Right renal cortex interstitium (tissue), 3 donors: ENCODE measurements around the gene CDK11A. TPM values are rescaled to one million over a fixed set of nuclear protein-coding genes. Genes with fewer than 3 reads are reported as not detected.
A peak's percentile ranks its signal among the peaks of the same experiment; 100 is the strongest.
"Not testable (repeated sequence)": the region's sequence is repeated elsewhere in the genome, so short reads cannot be mapped to it uniquely, and the experiment has no call there.

Experiments used
- DNase-seq, 3 donors: peaks; one replicate each; pipeline ENCODE4 v3.0.0-alpha.2; 2013; ENCODE audit warnings: low read depth in 3 of 3, low spot score in 2 of 3
- polyA plus RNA-seq, 3 donors: library from polyadenylated mRNA; unstranded; fragments of 120-200 nt; gene quantifications; one replicate each; pipeline ENCODE4 v1.2.1, GENCODE V29; 2013; ENCODE audit not compliant: insufficient read length in 3 of 3

The CDK11A gene
- polyA plus RNA-seq, 3 donors, result 20.4 to 25.8 (median 24.5) TPM

DNA sequence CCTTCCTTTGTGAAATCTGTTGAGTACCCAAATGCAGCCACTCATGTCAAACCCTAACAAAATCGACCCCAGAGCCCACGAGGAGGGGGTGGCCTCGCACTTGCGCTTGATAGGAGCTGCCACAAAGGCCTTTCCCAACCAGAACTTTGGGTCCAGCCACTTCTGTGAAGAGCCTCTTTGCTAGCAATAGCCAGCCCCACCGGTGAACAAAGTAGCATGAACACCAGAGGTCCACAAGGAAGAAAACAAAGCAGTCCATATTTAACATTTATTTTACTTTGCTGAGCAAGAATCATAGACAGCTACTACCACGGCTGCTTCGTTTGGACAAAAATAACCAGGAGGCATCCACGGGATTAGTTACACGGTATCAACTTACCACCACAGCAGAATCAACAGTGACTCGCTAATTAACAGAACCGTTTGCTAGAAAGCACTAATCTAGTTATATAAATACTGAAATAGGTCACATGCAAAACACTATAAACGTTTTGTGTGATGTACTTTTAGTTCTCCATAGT is 3.0 kb upstream of the CDK11A start:
- not testable (repeated sequence) for DNase-seq

DNA sequence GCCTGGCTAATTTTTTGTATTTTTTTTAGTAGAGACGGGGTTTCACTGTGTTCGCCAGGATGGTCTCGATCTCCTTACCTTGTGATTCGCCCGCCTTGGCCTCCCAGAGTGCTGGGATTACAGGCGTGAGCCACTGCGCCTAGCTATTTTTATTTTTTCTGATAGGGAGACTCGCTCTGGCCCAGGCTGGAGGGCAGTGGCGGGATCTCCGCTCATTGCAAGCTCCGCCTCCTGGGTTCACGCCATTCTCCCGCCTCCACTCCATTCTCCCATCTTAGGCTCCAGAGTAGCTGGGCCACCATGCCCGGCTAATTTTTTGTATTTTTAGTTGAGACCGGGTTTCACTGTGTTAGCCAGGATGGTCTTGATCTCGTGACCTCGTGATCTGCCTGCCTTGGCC is 1.9 kb upstream of the CDK11A start:
- not testable (repeated sequence) for DNase-seq

DNA sequence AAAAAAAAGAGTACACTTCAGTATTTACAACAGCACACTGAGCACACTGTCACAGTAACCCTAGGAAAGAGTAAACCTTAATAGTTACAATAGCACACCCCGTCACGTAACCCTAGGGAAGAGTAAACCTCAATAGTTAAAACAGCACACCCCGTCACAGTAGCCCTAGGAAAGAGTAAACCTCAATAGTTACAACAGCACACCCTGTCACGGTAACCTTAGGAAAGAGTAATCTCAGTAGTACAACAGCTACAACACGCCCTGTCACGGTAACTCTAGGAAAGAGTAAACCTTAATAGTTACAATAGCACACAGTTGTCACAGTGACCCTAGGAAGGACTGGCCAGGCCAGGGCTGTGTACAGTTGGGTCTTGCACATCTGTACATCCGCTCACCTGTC is 3.0 kb downstream of the CDK11A start:
- DNase-seq, result no peak

DNA sequence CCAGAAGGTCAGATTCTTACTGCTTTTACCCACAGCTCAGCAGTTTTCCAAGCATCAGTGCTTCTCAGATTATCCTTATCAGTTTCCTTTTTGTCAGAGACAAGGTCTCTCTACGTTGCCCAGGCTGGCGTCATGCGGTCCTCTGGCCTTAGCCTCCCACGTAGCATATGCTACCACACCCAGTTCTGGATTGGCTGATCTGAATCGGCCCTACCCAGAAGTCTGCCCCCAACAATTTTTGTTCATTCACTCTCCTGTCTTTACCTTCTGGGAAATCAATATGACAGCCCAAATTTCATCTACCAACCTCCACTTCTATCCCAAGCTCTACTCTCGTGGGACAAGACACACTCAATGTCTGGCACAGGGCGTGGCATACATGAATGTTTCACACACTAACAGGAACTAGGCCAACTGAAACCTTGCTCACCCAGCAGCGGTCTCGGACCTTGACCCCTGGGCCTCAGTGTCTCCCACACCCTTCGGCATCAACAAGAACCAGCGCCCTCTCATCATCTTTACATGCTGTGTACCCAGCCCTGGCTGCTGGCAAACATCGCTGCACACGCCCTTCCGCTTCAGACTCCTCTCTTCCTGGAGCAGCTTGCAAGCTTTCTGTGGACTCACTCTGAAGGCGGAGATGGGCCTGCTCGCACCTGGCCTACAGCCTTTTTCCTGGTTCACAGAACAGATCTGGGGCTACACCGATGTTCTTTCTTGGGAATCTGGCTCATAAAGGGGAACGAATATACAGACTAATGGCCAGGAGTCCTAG is 8.9 kb downstream of the CDK11A start:
- not testable (repeated sequence) for DNase-seq

DNA sequence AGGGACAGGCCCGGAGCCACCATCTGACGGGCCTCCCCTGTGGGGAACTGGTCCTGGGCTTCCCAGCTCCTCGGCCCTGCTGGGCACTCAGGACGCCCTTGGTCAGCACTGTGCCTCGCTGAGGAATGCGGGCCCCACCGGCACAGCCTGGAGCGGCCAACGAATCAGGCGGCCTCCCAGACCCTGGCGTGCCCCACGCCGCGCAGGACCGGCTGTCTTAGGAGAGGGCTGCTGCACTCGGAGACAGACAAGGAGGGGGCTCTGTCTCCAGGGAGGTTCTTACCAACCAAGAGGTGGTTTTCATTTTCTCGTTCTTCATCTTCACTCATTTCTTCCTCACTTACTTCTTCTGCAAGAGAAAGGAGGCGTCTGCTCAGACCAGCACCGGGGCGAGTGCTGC is 16.3 kb downstream of the CDK11A start:
- DNase-seq, result not testable (repeated sequence)

DNA sequence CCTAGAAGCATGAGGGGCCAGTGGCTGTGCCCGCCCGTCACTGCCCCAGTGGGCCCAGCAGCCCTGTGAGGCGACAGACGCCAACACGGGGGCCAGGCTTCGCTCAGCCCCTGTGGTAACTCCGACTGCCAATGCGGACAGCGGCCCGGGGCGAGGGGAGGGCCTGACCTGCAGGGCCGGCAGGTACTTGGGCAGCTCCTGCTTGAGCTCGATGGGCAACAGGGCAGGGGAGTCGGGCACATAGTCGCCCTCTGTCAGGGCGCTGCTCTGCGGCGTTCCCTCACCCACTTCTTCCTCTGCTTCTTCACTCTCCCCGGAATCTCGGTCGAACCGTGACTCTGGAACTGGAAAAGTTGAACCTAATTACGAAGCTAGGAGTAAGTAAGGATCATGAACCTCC is 16.9 kb downstream of the CDK11A start:
- not testable (repeated sequence) for DNase-seq

DNA sequence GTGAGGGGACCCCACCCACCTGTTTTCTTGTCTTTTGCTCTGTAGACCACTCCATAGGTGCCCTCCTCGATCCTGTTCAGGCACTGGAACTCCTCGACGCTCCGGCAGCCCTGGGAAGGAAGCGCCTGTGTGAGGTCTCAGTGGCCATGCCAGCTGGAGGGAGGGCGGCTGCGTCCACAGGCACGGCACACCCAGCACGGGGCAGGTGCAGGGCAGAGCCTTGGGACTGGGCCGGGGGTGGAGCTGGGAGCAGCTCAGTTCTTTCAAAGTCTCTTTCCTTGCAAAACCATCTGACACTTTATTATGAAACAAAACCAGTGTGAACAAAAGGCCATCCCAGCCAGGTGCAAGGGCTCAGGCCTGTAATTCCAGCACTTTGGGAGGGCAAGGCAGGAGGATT is 18.5 kb downstream of the CDK11A start:
- DNase-seq, result not testable (repeated sequence)

DNA sequence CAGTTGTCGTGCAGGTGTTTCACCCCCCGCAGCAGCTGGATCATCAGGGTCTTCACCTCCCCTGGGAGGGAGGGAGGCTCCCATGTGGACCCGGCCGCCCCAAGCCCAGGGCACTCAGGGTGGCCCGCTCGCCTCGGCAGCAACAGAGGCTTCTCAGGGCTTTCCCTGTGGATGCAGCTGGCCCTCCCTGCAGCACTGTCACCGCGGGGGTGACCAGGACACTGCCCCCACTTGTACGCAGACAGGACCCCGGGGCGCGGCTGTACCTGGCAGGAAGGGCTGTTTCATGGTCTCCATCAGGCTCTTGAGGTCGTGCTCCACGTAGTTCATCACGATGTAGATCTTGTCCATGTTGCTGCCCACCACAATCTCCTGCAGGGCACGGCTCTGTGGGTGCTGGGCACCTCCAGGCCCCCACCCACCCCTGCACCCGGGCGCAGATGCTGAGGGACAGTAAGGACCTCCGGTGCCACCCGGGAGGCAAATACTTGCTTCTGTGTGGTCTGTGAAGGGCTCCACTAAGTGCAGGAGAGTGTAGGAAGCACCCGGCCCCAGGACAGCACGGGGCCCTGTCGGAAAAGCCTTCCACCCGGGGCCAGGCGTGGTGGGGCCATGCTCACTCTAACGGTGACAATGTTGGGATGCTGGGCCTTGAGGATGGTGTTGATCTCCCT is 19.7 kb downstream of the CDK11A start:
- not testable (repeated sequence) for DNase-seq

DNA sequence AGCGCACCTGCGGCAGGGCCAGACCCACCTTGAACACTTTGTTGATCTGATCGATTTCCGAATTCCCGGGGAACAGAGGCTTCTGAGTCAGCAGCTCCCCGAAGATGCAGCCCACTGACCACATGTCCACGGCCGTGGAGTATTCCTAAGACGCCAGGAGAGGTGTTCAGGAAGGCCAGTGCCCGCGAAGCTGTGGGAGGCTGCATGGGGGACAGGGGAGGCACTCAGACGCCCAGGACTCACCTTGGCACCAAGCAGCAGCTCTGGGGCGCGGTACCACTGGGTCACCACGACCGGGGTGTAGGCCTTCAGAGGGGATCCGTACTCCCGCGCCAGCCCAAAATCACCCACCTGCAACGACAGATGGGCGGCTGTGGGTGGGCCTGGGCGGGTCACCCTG is 20.4 kb downstream of the CDK11A start:
- DNase-seq, result no peak

DNA sequence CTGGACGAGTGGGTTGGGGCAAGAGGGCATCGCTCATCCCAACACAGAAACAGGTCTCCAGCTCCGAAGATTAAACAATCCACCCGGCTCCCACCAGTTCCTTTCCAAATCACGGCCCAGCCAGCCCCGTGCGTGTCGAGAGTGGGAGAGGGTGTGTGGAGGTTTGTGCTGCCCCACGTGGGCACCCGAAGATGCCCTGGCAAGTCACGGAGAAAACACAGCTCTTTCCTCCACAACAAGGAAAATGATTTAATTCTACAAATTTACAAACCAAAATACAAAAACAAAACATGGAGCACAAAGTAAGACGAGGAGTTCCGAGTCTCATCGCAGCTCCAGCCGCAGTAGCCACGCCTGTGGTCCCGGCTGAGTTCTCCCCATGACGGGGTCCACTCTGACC is 21.7 kb downstream of the CDK11A start:
- DNase-seq, result not testable (repeated sequence)

DNA sequence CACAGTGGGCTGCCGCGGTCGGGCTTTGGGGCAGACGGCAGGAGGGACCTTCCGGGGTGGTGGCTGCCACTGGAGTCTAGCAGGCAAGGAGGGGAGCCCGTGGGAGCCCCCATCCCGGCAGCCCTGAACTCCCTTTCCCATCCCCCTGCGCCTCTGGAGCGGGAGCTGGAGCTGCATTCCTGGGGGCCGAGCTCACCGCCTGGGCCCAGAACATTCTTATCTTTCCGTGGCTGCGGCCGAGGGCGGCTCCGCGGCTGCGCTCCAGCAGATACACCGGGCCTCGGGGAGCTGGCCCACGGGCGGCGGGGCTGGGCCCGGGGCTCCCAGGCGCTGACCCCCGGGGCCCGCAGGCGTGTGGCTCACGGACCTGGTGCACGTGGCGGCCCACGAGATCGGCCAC is 23.6 kb downstream of the CDK11A start:
- DNase-seq, result not testable (repeated sequence)

DNA sequence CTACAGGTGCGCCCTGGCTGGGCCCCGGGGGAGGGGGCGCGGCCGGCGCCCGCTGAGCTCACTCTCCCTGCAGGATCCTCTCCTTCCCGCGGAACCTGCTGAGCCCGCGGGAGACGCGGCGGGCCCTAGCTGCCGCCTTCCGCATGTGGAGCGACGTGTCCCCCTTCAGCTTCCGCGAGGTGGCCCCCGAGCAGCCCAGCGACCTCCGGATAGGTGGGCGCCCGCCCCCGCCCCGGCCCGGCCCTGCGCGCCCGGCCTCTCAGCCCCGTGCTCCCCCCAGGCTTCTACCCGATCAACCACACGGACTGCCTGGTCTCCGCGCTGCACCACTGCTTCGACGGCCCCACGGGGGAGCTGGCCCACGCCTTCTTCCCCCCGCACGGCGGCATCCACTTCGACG is 24.1 kb downstream of the CDK11A start:
- DNase-seq, result not testable (repeated sequence)

DNA sequence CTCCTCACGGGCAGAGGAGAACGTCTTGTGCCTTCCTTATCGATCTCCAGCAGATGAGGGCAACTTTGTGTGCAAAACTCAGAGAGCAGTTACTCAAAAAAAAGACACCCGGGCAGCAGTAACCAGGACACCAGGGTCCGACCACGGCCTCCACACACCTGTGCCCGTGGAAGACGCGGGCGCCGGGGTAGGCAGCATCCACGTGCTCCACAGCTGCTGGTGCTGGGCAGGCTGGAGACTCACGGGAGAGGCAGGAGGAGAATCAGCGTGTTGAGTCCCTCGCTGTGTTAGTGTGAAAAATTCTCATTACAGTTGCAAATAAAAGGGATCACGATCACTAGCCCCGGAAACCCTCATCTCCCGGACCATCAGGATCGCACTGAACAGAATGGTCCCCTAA is 25.1 kb downstream of the CDK11A start:
- not testable (repeated sequence) for DNase-seq

DNA sequence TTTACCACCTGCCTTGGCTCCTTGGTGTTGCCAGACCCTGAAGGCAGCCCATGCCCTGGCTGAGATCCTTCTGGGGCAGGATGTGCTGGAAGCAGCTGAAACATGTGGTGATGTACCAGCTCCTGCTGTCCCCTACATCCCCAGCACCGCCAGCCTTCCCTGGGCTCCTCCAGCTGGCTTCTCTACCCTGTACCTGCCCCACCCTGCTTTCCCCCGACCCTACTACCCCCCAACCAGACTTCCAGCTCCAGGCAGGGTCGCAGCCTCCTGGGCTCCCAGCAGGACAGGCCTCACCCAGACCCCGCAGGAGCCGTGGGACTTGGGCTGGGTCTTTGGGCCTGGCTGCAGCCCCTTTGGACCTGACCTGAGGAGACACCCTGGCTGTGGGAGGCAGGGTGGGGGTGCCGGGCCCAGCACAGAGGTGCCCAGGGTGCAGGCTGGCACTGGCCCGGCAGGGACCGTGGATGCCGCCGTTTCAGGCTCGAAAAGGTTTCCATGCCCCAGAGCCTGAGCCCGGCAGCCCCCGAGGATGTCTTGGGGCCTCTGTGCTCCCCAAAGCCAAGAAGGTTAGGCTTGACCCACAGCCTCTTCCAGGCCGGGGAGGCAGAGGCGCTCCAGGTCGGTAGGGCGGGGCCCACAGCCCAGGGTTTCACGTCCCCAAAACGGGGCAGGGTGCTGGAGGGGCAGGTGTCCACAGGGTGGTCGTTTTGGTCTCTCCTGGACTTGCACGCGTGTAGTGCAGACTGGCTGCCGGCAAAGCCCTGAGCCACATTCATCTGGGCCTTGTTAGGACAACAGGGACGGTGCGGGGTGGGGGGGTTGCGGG is 26.6 kb downstream of the CDK11A start:
- DNase-seq, result not testable (repeated sequence)

DNA sequence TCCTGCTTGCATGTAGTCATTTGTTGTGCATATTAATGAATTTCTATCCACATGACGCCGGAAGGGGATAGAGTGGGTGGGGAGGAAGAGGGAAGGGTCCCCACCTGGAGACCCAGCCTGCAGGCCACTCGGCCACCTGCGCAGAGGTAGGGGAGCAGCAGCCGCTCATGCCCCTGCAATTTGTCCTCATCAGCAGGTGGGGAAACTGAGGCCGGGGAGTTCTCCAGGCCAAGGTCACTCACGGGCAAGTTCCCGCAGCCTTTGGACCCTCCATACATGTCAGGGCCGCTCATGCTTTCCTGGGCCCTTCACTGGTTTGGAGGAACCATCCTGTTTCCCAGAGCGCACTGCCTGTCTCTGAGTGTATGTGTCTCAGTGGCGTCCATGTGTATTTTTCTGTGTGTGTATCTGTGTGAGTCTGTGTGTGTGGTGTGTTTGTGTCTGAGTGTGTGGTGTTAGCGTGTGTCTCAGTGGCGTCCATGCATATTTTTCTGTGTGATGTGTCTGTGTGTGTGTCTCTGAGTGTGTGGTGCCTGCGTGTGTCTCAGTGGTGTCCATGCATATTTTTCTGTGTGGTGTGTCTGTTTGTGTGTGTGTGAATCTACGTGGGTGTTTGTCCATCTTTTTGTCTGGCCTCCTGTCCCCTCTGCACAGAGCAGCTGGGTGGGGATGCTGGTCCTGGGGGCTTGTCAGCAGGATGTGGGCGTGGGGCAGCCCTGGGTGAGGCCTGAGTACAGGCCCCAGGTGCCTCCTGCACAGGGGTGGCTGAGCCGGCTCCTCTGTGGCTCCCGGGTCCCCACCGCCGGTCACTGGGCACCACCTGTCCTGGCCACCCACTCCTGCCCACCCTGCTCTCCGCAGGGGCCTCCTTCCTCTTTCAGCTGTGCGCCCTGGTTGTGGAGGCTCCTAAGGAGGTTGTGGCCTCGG is 27.5 kb downstream of the CDK11A start:
- DNase-seq, result not testable (repeated sequence)

DNA sequence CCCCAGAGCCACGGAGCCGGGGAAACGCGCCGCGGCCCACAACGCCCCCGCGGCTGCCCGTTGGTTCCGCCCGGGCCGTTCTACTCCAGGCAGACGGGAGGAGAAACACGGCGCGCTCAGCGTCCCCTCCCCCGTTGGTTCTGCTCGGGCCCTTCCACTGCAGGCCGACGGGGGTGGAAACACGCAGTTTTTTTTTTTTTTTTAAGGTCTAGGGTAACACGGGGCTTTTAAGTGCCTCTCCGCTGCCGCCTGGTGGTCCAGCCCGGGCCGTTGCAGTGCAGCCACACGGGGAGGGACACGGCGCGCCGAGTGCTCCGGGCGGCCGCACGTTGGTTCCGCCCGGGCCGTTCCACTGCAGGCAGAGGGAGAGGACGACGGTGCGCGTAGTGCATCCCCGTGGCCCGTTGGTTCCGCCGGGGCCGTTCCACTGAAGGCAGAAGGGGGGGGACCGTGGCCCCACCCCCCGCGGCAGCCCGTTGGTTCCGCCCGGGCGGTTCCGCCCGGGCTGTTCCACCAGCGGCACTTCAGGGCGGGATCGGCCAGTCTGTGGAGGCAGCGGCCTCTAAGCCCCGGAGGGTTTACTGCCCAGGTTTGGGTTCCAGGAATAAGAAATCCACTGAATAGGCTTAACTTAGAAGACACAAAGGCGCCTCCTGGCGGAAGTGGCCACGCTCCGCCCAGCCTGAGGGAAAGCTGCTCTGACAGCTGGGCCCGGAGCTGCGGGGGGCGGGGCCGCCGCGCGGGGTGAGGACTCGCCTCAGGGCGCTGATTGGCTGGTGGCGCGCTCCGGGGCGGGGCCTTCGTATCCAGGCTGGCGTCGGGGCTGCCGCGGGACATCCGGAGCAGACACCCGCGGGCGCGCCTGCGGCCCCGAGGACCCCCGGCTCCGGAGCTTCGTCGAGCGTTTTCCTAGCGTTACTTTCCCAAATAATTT is 31.2 kb downstream of the CDK11A start, which contains the start of gene SLC35E2B:
Gene SLC35E2B, minus strand, starts transcription at position 82 of the 934 bp plus-strand sequence. CDS start 16,096 bp downstream, outside the sequence.
- DNase-seq, result peak; percentile 73 to 85 (median 78)

DNA sequence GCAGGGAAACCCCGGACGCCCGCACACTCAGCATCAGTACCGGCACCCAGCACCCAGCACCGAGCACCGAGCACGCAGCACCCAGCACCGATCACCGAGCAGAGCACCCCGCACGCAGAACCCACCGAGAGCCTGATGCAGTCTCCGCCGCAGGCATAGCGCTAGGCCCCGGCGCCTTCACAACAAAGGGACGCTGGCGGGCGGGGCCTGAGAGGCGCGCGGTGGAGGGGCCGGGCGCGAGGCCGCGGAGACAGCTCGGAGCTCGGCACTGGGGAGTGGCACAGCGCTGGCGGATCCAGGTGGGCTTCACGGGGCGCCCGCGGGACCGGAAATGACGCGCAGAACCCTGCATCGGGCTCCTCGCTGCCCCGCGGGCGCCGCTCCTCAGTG is 31.8 kb downstream of the CDK11A start:
- DNase-seq, result peak in 2 of 3 donors; percentile 5 to 16

DNA sequence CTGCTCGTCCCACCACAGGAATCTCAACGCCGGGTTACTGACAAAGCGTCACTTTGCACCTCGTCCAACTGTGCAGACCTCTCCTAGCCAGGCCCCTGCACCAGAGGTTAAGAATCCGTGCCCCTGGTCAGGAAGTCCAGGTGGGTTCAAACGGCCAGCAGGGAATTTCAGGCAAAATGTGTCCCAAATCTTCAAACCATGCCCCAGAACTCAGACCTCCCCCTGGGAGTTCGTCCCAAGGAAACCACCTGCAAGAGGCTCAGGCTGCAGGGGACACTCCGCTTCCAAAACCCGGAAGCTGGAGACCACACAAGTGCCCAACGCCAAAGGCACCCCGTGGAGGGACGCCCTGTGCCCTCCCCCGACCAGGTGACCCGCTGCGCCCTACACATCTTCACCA is 32.7 kb downstream of the CDK11A start:
- not testable (repeated sequence) for DNase-seq

DNA sequence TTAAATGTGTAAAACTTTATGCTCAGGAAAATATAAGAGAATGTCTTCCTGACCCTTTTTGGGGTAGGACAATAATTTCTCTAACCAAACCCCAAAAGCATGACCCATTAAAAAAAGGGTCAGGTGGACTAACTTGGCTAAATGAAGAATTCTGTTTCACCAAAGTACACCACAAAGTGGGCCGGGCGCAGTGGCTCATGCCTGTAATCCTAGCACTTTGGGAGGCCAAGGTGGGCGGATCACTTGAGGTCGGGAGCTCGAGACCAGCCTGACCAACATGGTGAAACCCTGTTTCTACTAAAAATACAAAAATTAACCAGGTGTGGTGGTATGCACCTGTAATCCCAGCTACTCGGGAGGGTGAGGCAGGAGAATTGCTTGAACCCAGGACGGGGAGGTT is 34.6 kb downstream of the CDK11A start:
- DNase-seq, result not testable (repeated sequence)
